Activated T-cell treated with anti-CD3 and anti-CD28 coated beads, Interleukin-2, amount 50 U/mL, for 4 hours (primary cell): ENCODE data around the gene CALB2. TPM values are rescaled to one million over a fixed set of nuclear protein-coding genes. Genes with fewer than 3 reads are reported as not detected.
"Not testable (repeated sequence)": the region's sequence is repeated elsewhere in the genome, so short reads cannot be mapped to it uniquely, and the experiment has no call there.

Experiments
- ATAC-seq, 2 donors: fragments of 200-7000 bp; cut with Tn5 transposase; one replicate each; pipeline ENCODE4 v1.10.0; 2021
- DNase-seq: peaks from one replicate; pipeline ENCODE4 v3.0.0-alpha.2; 2020
- H3K27me3 Mint-ChIP-seq: one replicate; pipeline ENCODE4 v1.8.0; 2021; ENCODE audit warnings: low read depth, mixed read lengths
- H3K36me3 Mint-ChIP-seq: one replicate; pipeline ENCODE4 v1.8.0; 2022; ENCODE audit warnings: mixed read lengths; ENCODE audit not compliant: insufficient read depth
- H3K4me1 Mint-ChIP-seq: one replicate; pipeline ENCODE4 v1.8.0; 2021; ENCODE audit warnings: low read depth, mixed read lengths
- H3K4me3 Mint-ChIP-seq: one replicate; pipeline ENCODE4 v1.8.0; 2021; ENCODE audit warnings: mild to moderate bottlenecking, moderate library complexity, mixed read lengths
- H3K9me3 Mint-ChIP-seq: one replicate; pipeline ENCODE4 v1.8.0; 2021; ENCODE audit warnings: mixed read lengths
- total RNA-seq, 3 donors: library from RNA; stranded (reverse); gene quantifications; one replicate each; pipeline ENCODE4 v1.2.1, GENCODE V29; 2021

CALB2 gene
- total RNA-seq, 3 donors from 2014 or later, result not detected

GRCh38 chr16:71344315-71344905 is 14.1 kb upstream of the CALB2 start:
- Mint-ChIP-seq H3K9me3 (no peaks in the 10 kb centered on the region), H3K36me3 (no peaks in the 10 kb centered on the region), H3K27me3 (peaks cover 20% of the 10 kb centered on the region), H3K4me1 (no peaks in the 10 kb centered on the region), H3K4me3 (no peak overlapping the region)
- ATAC-seq (no peak), DNase-seq (no peak)

GRCh38 chr16:71345031-71345430 is 13.5 kb upstream of the CALB2 start:
- H3K36me3 Mint-ChIP-seq, result no peaks in the 10 kb centered on the region
- DNase-seq, result no peak
- no peak overlapping the region for H3K4me3 Mint-ChIP-seq
- no peak for ATAC-seq
- peaks cover 18% of the 10 kb centered on the region for H3K27me3 Mint-ChIP-seq
- no peaks in the 10 kb centered on the region for H3K4me1 Mint-ChIP-seq
- no peaks in the 10 kb centered on the region for H3K9me3 Mint-ChIP-seq

GRCh38 chr16:71347146-71347545 is 11.4 kb upstream of the CALB2 start:
- no peak for ATAC-seq
- Mint-ChIP-seq H3K4me3 (no peak overlapping the region), H3K27me3 (peaks cover 11% of the 10 kb centered on the region), H3K9me3 (no peaks in the 10 kb centered on the region), H3K4me1 (no peaks in the 10 kb centered on the region), H3K36me3 (no peaks in the 10 kb centered on the region)
- DNase-seq, result no peak

GRCh38 chr16:71348262-71349085 is 10.0 kb upstream of the CALB2 start:
- Mint-ChIP-seq H3K4me3 (no peak overlapping the region), H3K36me3 (no peaks in the 10 kb centered on the region), H3K9me3 (no peaks in the 10 kb centered on the region), H3K27me3 (peaks cover 11% of the 10 kb centered on the region), H3K4me1 (no peaks in the 10 kb centered on the region)
- DNase-seq, result no peak
- no peak for ATAC-seq

GRCh38 chr16:71350821-71351557 is 7.5 kb upstream of the CALB2 start:
- Mint-ChIP-seq H3K27me3 (peaks cover 11% of the 10 kb centered on the region), H3K4me3 (no peak overlapping the region), H3K9me3 (no peaks in the 10 kb centered on the region), H3K4me1 (no peaks in the 10 kb centered on the region), H3K36me3 (no peaks in the 10 kb centered on the region)
- no peak for DNase-seq
- ATAC-seq, result no peak

GRCh38 chr16:71351558-71351901 is 7.0 kb upstream of the CALB2 start:
- Mint-ChIP-seq H3K27me3 (peaks cover 8% of the 10 kb centered on the region), H3K4me1 (no peaks in the 10 kb centered on the region), H3K36me3 (no peaks in the 10 kb centered on the region), H3K9me3 (no peaks in the 10 kb centered on the region), H3K4me3 (no peak overlapping the region)
- ATAC-seq (no peak), DNase-seq (no peak)

GRCh38 chr16:71352466-71352865 is 6.1 kb upstream of the CALB2 start:
- Mint-ChIP-seq H3K36me3 (no peaks in the 10 kb centered on the region), H3K4me1 (no peaks in the 10 kb centered on the region), H3K27me3 (peaks cover 11% of the 10 kb centered on the region)

GRCh38 chr16:71352963-71353460 is 5.5 kb upstream of the CALB2 start:
- Mint-ChIP-seq H3K36me3 (no peaks in the 10 kb centered on the region), H3K4me1 (no peaks in the 10 kb centered on the region), H3K9me3 (no peaks in the 10 kb centered on the region), H3K4me3 (no peak overlapping the region), H3K27me3 (peaks cover 12% of the 10 kb centered on the region)
- ATAC-seq (no peak), DNase-seq (no peak)

More at GRCh38 chr16:71352466-71352865, 6.1 kb upstream of the CALB2 start:
- ATAC-seq, result no peak
- Mint-ChIP-seq H3K4me3 (no peak overlapping the region), H3K9me3 (no peaks in the 10 kb centered on the region)
- no peak for DNase-seq

GRCh38 chr16:71353736-71354135 is 4.8 kb upstream of the CALB2 start:
- DNase-seq (no peak), ATAC-seq (no peak)
- Mint-ChIP-seq H3K9me3 (no peaks in the 10 kb centered on the region), H3K4me1 (no peaks in the 10 kb centered on the region), H3K27me3 (peaks cover 16% of the 10 kb centered on the region), H3K4me3 (no peak overlapping the region), H3K36me3 (no peaks in the 10 kb centered on the region)

GRCh38 chr16:71354156-71354555 is 4.4 kb upstream of the CALB2 start:
- H3K9me3 Mint-ChIP-seq, result no peaks in the 10 kb centered on the region
- H3K36me3 Mint-ChIP-seq, result no peaks in the 10 kb centered on the region
- no peak for DNase-seq
- no peak overlapping the region for H3K4me3 Mint-ChIP-seq
- peaks cover 19% of the 10 kb centered on the region for H3K27me3 Mint-ChIP-seq
- no peak for ATAC-seq
- no peaks in the 10 kb centered on the region for H3K4me1 Mint-ChIP-seq

GRCh38 chr16:71356051-71356740 is 2.3 kb upstream of the CALB2 start:
- H3K9me3 Mint-ChIP-seq, result no peaks in the 10 kb centered on the region
- H3K4me3 Mint-ChIP-seq, result no peak overlapping the region
- ATAC-seq, result no peak
- no peaks in the 10 kb centered on the region for H3K4me1 Mint-ChIP-seq
- H3K27me3 Mint-ChIP-seq, result peaks cover 33% of the 10 kb centered on the region
- H3K36me3 Mint-ChIP-seq, result no peaks in the 10 kb centered on the region
- no peak for DNase-seq

- H3K9me3 Mint-ChIP-seq, DNase-seq, H3K36me3 Mint-ChIP-seq, ATAC-seq, H3K4me1 Mint-ChIP-seq, H3K4me3 Mint-ChIP-seq: not testable (repeated sequence)
- peaks cover 32% of the 10 kb centered on the region for H3K27me3 Mint-ChIP-seq
Observed at GRCh38 chr16:71356936-71357335, 1.6 kb upstream of the CALB2 start.

- no peaks in the 10 kb centered on the region for H3K4me1 Mint-ChIP-seq
- ATAC-seq (no peak), DNase-seq (no peak)
- H3K27me3 Mint-ChIP-seq, result peaks cover 32% of the 10 kb centered on the region
- no peaks in the 10 kb centered on the region for H3K36me3 Mint-ChIP-seq
- H3K4me3 Mint-ChIP-seq, result no peak overlapping the region
- H3K9me3 Mint-ChIP-seq, result no peaks in the 10 kb centered on the region
Observed at GRCh38 chr16:71357681-71358080, 842 bp upstream of the CALB2 start.

- DNase-seq, result no peak
- Mint-ChIP-seq H3K4me3 (no peak overlapping the region), H3K4me1 (no peaks in the 10 kb centered on the region), H3K36me3 (no peaks in the 10 kb centered on the region), H3K9me3 (no peaks in the 10 kb centered on the region), H3K27me3 (peaks cover 33% of the 10 kb centered on the region)
- no peak for ATAC-seq
Observed at GRCh38 chr16:71359431-71359830, 908 bp downstream of the CALB2 start.
